SK-N-SH treated with all-trans-retinoic acid at 6 μM for 48 hours (cell line): ENCODE data around the gene SEPTIN8.

ENCODE experiments used
- ARNTL ChIP-seq: fragments of 450-650 bp; formaldehyde crosslinking; IDR thresholded peaks from 2 replicates; pipeline ENCODE4 v1.5.0; 2020; ENCODE audit warnings: low read depth, mild to moderate bottlenecking, moderate library complexity, borderline replicate concordance
- CREB5 ChIP-seq: fragments of 250-450 bp; sonication (Bioruptor Pico); IDR thresholded peaks from 2 replicates; pipeline ENCODE4 v1.5.1; 2020; ENCODE audit warnings: low read depth, mild to moderate bottlenecking, moderate library complexity
- ESRRG ChIP-seq: fragments of 250-450 bp; sonication (Bioruptor Pico); IDR thresholded peaks from 2 replicates; pipeline ENCODE4 v1.6.1; 2021; ENCODE audit warnings: mild to moderate bottlenecking
- OSR1 ChIP-seq: fragments of 250-450 bp; sonication (Bioruptor Pico); IDR thresholded peaks from 2 replicates; pipeline ENCODE4 v1.8.0; 2022; ENCODE audit warnings: moderate library complexity, mild to moderate bottlenecking, inconsistent platforms
- PATZ1 ChIP-seq: fragments of 250-450 bp; sonication (Bioruptor Pico); IDR thresholded peaks from 2 replicates; pipeline ENCODE4 v1.8.0; 2020; ENCODE audit warnings: mild to moderate bottlenecking, moderate library complexity, borderline replicate concordance
- POU6F1 ChIP-seq: fragments of 250-450 bp; sonication (Bioruptor Pico); IDR thresholded peaks from 2 replicates; pipeline ENCODE4 v1.8.0; 2021; ENCODE audit warnings: low read depth, mild to moderate bottlenecking, moderate library complexity, borderline replicate concordance
- ZFP3 ChIP-seq: fragments of 250-450 bp; sonication (Bioruptor Pico); IDR thresholded peaks from 2 replicates; pipeline ENCODE4 v1.5.0; 2020; ENCODE audit warnings: mild to moderate bottlenecking, moderate library complexity
- ZNF70 ChIP-seq: fragments of 450-650 bp; formaldehyde crosslinking; IDR thresholded peaks from 2 replicates; pipeline ENCODE4 v1.5.0; 2020; ENCODE audit warnings: mild to moderate bottlenecking, moderate library complexity
- ZNF8 ChIP-seq: fragments of 450-650 bp; formaldehyde crosslinking; IDR thresholded peaks from 2 replicates; pipeline ENCODE4 v1.5.0; 2020; ENCODE audit warnings: mild to moderate bottlenecking, moderate library complexity

DNA sequence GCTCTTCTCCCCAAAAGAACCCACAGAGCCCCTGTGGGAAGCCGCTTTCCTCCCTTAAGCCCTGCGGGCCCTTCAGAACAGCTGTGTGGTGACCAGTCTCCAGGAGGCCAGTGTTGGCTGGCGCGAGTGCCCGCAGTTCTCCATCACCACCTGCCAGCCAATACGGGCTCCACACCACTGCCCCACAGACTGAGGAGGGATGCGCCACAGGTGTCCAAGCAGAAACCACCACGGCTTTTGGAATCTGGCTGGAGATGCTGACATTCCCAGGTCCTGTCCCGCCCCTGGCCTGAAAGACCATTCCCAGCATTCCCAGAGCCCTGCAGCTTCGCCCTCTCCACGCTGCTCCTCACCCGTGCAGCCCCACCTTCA, 17.0 kb downstream of the SEPTIN8 start:
- no peak for TF ChIP-seq POU6F1 (CRISPR knock-in tag)
- TF ChIP-seq OSR1 (CRISPR knock-in tag): no peak
- TF ChIP-seq ZFP3 (CRISPR knock-in tag): no peak
- TF ChIP-seq ARNTL (CRISPR knock-in tag): no peak
- no peak for TF ChIP-seq ZNF8 (CRISPR knock-in tag)
- no peak for TF ChIP-seq CREB5
- TF ChIP-seq ZNF70 (CRISPR knock-in tag): no peak
- TF ChIP-seq PATZ1 (CRISPR knock-in tag): no peak
- no peak for TF ChIP-seq ESRRG (CRISPR knock-in tag)
